ENCODE data around the gene UCN. TPM values are rescaled to one million over a fixed set of nuclear protein-coding genes. Genes with fewer than 3 reads are reported as not detected.
"Not testable (repeated sequence)": the region's sequence is repeated elsewhere in the genome, so short reads cannot be mapped to it uniquely, and the experiment has no call there.

Gene UCN
- total and polyA plus RNA-seq, 4 donors, result 0.79 to 4.6 (median 3.3) TPM

DNA sequence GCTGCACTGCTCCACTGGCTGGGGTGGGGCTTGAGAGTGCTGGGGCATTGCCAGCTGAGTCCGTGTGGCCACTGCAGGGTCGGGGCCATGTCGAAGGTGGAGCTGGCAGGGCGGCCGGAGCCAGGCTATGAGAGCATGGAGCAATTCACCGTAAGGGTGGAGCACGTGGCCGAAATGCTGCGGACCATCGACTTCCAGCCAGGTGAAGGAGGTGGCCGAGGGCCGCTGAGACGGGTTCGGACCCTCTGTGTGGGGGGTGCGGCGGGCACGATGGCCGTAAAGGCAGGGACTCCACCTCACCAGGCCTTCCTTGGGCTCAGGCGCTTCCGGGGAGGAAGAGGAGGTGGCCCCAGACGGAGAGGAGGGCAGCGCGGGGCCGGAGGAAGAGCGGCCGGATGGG is 2.1 kb downstream of the UCN start:
- Histone ChIP-seq H3K27ac (ENCODE audit: low read depth, low read length) (no peak overlapping the region), H3K9me3 (ENCODE audit: control insufficient read depth, insufficient read depth, low read length) (no peaks in the 10 kb centered on the region), H3K36me3 (ENCODE audit: control insufficient read depth, insufficient read depth, low read length) (peaks cover 13% of the 10 kb centered on the region), H3K4me3 (ENCODE audit: low read depth, low read length) (no peak overlapping the region), H3K4me1 (ENCODE audit: control insufficient read depth, insufficient read depth, low read length) (peaks cover 31% of the 10 kb centered on the region), H3K27me3 (ENCODE audit: control insufficient read depth, insufficient read depth, low read length) (peaks cover 41% of the 10 kb centered on the region)
- WGBS (ENCODE audit: insufficient coverage), result 36% methylated on average over 22 of the region's 26 CpGs
- DNase-seq (ENCODE audit: low read depth in 4 of 6, low spot score in 6 of 6), result no peak

DNA sequence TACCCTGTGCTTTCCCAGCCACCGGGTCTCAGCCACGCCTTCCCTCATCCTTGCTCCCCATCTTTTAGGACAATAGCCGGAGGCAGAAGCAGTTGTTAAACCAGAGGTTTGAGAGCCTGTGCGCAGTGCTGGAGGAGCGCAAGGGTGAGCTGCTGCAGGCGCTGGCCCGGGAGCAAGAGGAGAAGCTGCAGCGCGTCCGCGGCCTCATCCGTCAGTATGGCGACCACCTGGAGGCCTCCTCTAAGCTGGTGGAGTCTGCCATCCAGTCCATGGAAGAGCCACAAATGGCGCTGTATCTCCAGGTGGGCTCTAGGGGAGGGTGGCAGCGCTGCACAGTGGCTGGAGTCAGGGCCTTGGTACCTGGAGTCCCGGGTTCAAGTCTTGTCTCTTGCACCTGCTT is 2.7 kb downstream of the UCN start:
- Histone ChIP-seq H3K27me3 (ENCODE audit: control insufficient read depth, insufficient read depth, low read length) (peaks cover 41% of the 10 kb centered on the region), H3K9me3 (ENCODE audit: control insufficient read depth, insufficient read depth, low read length) (no peaks in the 10 kb centered on the region), H3K4me3 (ENCODE audit: low read depth, low read length) (no peak overlapping the region), H3K27ac (ENCODE audit: low read depth, low read length) (no peak overlapping the region), H3K4me1 (ENCODE audit: control insufficient read depth, insufficient read depth, low read length) (peaks cover 31% of the 10 kb centered on the region), H3K36me3 (ENCODE audit: control insufficient read depth, insufficient read depth, low read length) (peaks cover 10% of the 10 kb centered on the region)
- 92% methylated on average over 16 of the region's 16 CpGs for WGBS (ENCODE audit: insufficient coverage)
- no peak for DNase-seq (ENCODE audit: low read depth in 4 of 6, low spot score in 6 of 6)

DNA sequence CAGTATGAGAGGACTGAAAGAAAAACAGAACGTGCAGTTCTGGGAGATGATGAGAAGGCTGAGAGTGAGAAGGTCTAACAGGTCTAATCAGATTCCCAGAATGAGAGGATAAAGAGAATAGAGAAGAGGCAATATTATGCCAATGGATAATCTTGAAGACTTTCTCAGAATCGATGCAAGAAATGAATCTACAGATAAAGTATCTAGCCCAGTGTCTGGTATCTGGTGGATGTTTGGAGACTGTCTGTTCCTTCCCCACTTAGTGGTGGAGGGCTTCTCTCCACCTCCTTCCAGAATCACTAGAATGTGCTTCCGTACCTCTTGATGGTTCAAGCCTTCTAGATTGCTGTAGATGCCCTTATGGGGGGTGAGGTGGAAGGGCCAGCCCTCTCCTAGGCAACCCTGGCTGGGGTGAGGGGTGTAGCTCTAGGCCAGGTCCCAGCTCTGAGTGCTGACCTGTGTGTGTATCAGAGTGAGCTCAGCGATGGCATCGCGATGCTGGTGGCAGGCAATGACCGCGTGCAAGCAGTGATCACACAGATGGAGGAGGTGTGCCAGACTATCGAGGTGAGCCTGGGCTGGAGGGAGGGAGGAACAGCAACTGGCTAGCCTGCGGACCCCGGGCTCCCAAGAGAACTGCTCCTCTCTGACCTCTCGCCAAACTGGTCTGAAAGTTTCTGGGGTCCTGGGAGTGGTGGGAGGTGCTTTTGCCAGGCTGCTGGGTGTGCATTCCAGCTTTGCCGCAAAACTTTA is 3.6 kb downstream of the UCN start:
- 89% methylated on average over 11 of the region's 13 CpGs for WGBS (ENCODE audit: insufficient coverage)
- H3K4me3 ChIP-seq (ENCODE audit: low read depth, low read length), result no peak overlapping the region
- H3K27ac ChIP-seq (ENCODE audit: low read depth, low read length), result no peak overlapping the region
- no peak for DNase-seq (ENCODE audit: low read depth in 4 of 6, low spot score in 6 of 6)
- H3K4me1 ChIP-seq (ENCODE audit: control insufficient read depth, insufficient read depth, low read length), result peaks cover 31% of the 10 kb centered on the region
- H3K9me3 ChIP-seq (ENCODE audit: control insufficient read depth, insufficient read depth, low read length), result no peaks in the 10 kb centered on the region
- peaks cover 10% of the 10 kb centered on the region for H3K36me3 ChIP-seq (ENCODE audit: control insufficient read depth, insufficient read depth, low read length)
- H3K27me3 ChIP-seq (ENCODE audit: control insufficient read depth, insufficient read depth, low read length), result peaks cover 41% of the 10 kb centered on the region

DNA sequence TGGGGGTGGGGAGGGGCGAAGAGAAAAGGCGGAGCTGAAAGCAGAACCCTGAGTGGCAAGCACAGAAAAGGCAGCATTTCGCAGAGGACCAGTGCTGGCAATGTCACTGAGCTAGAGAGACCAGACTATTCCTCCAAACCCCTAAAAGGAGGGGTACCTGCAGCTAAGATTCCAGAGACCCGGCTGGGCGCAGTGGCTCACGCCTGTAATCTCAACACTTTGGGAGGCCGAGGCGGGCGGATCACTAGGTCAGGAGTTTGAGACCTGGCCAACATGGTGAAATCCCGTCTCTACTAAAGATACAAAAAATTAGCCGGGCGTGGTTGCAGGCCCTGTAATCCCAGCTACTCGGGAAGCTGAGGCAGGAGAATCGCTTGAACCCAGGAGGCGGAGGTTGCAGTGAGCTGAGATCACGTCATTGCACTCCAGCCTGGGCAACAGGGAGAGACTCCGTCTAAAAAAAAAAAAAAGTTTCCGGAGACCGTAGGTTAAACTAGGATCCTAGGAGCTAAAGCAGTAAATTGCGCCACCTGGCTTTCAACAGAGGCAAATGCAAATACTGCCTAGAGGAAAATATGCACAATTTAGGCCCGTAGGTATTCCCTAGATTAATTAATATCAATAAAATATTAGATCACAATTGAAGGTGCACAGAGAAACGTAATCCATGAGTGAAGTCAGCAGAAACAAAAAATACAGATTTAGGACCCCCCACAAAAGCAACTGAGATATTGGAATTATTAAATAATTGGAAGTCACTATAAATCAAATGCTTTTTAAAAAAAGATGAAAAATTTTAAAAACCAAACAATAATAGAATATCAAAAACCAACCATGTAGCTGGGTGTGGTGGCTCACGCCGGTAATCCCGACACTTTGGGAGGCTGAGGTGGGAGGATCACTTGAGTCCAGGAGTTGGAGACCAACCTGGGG is 4.9 kb downstream of the UCN start:
- Histone ChIP-seq H3K27ac (ENCODE audit: low read depth, low read length) (no peak overlapping the region), H3K36me3 (ENCODE audit: control insufficient read depth, insufficient read depth, low read length) (peaks cover 4% of the 10 kb centered on the region), H3K27me3 (ENCODE audit: control insufficient read depth, insufficient read depth, low read length) (peaks cover 37% of the 10 kb centered on the region), H3K4me3 (ENCODE audit: low read depth, low read length) (no peak overlapping the region), H3K4me1 (ENCODE audit: control insufficient read depth, insufficient read depth, low read length) (peaks cover 27% of the 10 kb centered on the region), H3K9me3 (ENCODE audit: control insufficient read depth, insufficient read depth, low read length) (no peaks in the 10 kb centered on the region)
- 46% methylated on average over 17 of the region's 25 CpGs for WGBS (ENCODE audit: insufficient coverage)
- DNase-seq (ENCODE audit: low read depth in 4 of 6, low spot score in 6 of 6), result peak in 2 of 6 donors; percentile 69 to 84

DNA sequence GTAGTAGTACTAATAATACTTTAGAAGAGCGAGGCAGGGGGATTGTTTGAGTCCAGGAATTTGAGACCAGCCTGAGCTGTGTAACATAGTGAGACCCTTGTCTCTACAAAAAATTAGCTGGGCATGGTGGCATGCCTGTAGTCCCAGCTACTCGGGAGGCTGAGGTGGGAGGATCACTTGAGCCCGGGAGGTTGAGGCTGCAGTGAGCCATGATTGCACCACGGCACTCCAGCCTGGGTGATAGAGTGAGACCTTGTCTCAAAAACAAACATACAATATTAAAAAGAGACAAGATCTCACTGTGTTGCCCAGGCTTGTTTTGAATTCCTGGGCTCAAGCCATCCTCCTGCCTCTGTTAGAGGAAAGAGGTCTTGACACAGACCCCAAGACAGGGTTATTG is 7.6 kb downstream of the UCN start:
- H3K27me3 ChIP-seq (ENCODE audit: control insufficient read depth, insufficient read depth, low read length), result peaks cover 14% of the 10 kb centered on the region
- DNase-seq (ENCODE audit: low read depth in 4 of 6, low spot score in 6 of 6); H3K9me3 ChIP-seq (ENCODE audit: control insufficient read depth, insufficient read depth, low read length); H3K27ac ChIP-seq (ENCODE audit: low read depth, low read length); H3K36me3 ChIP-seq (ENCODE audit: control insufficient read depth, insufficient read depth, low read length); H3K4me3 ChIP-seq (ENCODE audit: low read depth, low read length); H3K4me1 ChIP-seq (ENCODE audit: control insufficient read depth, insufficient read depth, low read length): not testable (repeated sequence)
- 100% methylated on average over 1 of the region's 4 CpGs for WGBS (ENCODE audit: insufficient coverage)

DNA sequence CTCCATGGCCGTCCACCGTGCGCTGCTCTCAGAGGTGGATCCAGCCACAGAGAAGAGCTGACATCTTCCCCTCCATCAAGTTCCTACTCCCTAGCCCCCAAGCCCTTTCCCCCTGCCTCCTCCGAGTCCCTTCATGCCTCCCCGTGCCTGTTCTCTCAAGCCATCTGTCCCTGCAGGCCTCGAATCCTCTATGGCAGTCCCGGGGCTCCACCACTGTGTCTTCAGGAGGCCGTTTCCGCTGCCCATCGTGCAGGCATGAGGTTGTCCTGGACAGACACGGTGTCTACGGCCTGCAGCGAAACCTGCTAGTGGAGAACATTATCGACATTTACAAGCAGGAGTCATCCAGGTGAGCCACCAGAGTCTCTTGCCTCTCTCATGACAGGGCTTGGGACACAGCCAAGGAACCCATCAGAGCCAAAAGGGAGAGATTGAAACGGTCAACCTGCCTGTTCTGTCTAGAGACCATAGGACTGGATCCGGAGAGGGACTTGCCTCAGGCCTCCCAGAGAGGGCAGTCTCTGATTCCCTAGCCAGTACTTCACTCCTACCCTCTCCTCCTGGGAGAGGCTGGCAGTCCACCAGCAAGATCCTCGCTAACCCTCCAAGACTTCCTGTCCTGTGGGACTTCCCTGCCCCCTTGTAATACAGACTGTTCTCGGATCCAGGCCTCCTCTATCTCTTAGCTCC is 9.7 kb downstream of the UCN start:
- peaks cover 5% of the 10 kb centered on the region for H3K4me1 ChIP-seq (ENCODE audit: control insufficient read depth, insufficient read depth, low read length)
- no peaks in the 10 kb centered on the region for H3K36me3 ChIP-seq (ENCODE audit: control insufficient read depth, insufficient read depth, low read length)
- H3K4me3 ChIP-seq (ENCODE audit: low read depth, low read length), result no peak overlapping the region
- no peak for DNase-seq (ENCODE audit: low read depth in 4 of 6, low spot score in 6 of 6)
- no peak overlapping the region for H3K27ac ChIP-seq (ENCODE audit: low read depth, low read length)
- no peaks in the 10 kb centered on the region for H3K9me3 ChIP-seq (ENCODE audit: control insufficient read depth, insufficient read depth, low read length)
- WGBS (ENCODE audit: insufficient coverage), result 84% methylated on average over 17 of the region's 18 CpGs
- peaks cover 3% of the 10 kb centered on the region for H3K27me3 ChIP-seq (ENCODE audit: control insufficient read depth, insufficient read depth, low read length)

DNA sequence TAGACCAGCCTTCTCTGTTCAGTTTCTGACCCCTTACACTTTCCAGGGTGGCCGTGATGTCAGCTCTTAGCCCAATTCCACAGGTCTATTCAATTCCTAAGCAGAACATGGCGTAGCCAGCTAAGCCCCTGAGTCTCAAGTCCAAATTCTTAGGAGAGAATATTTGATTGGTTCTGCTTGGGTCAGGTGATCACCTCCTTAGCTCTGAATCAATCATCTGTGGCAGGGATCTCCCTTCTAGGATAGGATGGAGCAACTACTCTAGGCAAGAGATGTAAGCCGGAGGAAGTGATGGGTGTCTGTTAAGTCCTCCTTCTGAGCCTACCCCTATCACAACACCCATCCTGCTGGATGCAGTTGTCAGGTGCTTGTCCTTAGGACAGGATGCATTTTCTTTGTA is 11.1 kb downstream of the UCN start:
- Histone ChIP-seq H3K27me3 (ENCODE audit: control insufficient read depth, insufficient read depth, low read length) (peaks cover 5% of the 10 kb centered on the region), H3K4me3 (ENCODE audit: low read depth, low read length) (no peak overlapping the region), H3K27ac (ENCODE audit: low read depth, low read length) (no peak overlapping the region), H3K36me3 (ENCODE audit: control insufficient read depth, insufficient read depth, low read length) (no peaks in the 10 kb centered on the region), H3K4me1 (ENCODE audit: control insufficient read depth, insufficient read depth, low read length) (no peaks in the 10 kb centered on the region), H3K9me3 (ENCODE audit: control insufficient read depth, insufficient read depth, low read length) (no peaks in the 10 kb centered on the region)
- no peak for DNase-seq (ENCODE audit: low read depth in 4 of 6, low spot score in 6 of 6)
- no CpG with 5 or more reads among the region's 3 CpGs for WGBS (ENCODE audit: insufficient coverage)

DNA sequence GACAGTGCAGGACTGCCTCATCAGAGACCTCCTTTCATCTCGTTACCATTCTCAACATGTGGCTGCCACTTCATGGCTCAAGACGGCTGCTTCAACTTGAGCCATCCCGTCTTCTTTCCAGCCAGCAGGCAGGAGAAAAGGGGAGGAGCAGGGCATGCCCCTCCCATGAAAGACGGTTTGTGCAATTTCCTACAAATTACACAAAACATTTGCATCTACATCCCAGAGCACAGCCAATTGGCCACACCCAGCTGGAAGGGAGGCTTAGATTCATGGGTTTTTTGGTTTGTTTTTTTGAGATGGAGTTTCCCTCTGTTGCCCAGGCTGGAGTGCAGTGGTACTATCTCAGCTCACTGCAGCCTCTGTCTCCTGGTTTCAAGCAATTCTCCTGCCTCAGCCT is 11.8 kb downstream of the UCN start:
- Histone ChIP-seq H3K4me1 (ENCODE audit: control insufficient read depth, insufficient read depth, low read length) (no peaks in the 10 kb centered on the region), H3K27ac (ENCODE audit: low read depth, low read length) (no peak overlapping the region), H3K27me3 (ENCODE audit: control insufficient read depth, insufficient read depth, low read length) (peaks cover 12% of the 10 kb centered on the region), H3K4me3 (ENCODE audit: low read depth, low read length) (no peak overlapping the region), H3K36me3 (ENCODE audit: control insufficient read depth, insufficient read depth, low read length) (no peaks in the 10 kb centered on the region), H3K9me3 (ENCODE audit: control insufficient read depth, insufficient read depth, low read length) (no peaks in the 10 kb centered on the region)
- WGBS (ENCODE audit: insufficient coverage), result 55% methylated on average over 3 of the region's 4 CpGs
- DNase-seq (ENCODE audit: low read depth in 4 of 6, low spot score in 6 of 6), result no peak

GRCh38 chr2:27294928-27295327 is 13.3 kb downstream of the UCN start:
- H3K27ac ChIP-seq (ENCODE audit: low read depth, low read length), result no peak overlapping the region
- H3K36me3 ChIP-seq (ENCODE audit: control insufficient read depth, insufficient read depth, low read length), result no peaks in the 10 kb centered on the region
- 93% methylated on average over 7 of the region's 8 CpGs for WGBS (ENCODE audit: insufficient coverage)
- no peak overlapping the region for H3K4me3 ChIP-seq (ENCODE audit: low read depth, low read length)
- H3K4me1 ChIP-seq (ENCODE audit: control insufficient read depth, insufficient read depth, low read length), result no peaks in the 10 kb centered on the region
- H3K27me3 ChIP-seq (ENCODE audit: control insufficient read depth, insufficient read depth, low read length), result peaks cover 12% of the 10 kb centered on the region
- DNase-seq (ENCODE audit: low read depth in 4 of 6, low spot score in 6 of 6), result no peak
- H3K9me3 ChIP-seq (ENCODE audit: control insufficient read depth, insufficient read depth, low read length), result no peaks in the 10 kb centered on the region

Measured in spinal cord (tissue), 10 donors.